HG03175 (cell line): ENCODE measurements around the gene LAMA5.

Experiments used
- ATAC-seq: cut with Tn5 transposase; IDR thresholded peaks from one replicate; pipeline ENCODE4 v1.9.1; 2021; ENCODE audit warnings: mild to moderate bottlenecking, moderate library complexity; ENCODE audit not compliant: unreplicated experiment

LAMA5 gene

DNA sequence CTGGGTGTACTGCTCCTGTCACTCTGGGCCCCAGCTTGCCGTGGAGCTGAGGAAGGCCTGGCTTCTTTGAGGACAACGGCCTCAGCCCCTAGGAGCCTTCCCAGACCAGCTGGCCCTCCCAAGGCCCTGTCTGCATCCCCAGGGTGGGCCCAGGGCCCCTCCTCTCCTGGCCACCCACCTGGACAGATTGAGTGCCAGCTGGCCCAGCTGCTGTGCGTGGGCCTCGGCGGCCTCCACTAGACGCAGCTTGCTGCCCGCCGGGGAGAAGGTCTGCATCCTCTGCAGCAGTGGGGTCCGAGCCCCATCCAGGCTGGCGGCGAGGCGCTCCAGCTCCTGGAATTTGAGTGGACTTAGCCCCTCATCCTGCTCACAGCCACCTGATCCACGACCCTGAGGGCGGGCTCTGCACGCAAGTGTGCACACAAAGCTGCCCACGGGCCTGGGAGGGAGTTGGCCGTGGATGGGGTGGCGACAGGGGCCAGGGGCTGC lies 49.9 kb downstream of the LAMA5 start:
- ATAC-seq = no peak

DNA sequence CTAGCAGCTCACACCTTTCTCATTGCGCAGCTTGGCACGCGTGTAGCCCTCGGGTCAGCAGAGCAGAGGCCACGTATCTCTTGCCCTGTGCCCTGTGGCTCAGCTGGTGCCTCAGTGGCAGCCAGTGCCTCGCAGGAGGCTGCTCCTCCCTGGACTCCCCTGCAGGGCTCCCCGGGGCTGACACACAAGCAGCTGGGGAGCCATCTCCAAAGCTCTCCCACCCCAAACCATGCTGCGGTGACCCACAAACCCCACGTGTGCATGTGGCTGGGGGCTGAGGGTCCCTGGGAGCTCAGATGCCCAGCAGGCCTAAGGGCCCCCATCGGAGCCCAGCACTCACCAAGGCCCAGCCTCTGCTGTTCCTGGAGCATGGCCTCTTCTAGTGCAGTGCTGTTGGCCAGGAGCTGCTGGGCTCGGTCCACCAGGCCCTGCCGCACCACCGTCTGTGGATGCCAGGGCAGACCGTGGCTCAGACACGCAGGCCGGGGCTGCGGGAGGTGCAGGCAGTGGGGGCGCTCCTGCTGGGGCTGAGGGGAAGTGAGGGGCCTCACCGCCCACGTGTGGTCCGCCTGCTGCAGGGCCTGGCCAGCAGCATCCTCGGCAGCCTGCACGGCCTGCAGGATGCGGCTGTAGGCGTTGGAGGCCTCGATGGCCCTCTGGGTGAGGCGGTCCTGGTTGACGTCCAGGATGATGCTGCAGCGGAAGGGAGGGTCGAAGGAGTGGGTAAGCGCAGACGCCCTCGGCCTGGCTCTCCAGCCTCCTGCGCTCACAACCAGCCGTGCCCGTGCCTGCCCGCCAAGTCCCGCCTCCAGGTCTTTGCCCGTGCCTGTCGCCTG lies 50.6 kb downstream of the LAMA5 start:
- ATAC-seq = no peak

DNA sequence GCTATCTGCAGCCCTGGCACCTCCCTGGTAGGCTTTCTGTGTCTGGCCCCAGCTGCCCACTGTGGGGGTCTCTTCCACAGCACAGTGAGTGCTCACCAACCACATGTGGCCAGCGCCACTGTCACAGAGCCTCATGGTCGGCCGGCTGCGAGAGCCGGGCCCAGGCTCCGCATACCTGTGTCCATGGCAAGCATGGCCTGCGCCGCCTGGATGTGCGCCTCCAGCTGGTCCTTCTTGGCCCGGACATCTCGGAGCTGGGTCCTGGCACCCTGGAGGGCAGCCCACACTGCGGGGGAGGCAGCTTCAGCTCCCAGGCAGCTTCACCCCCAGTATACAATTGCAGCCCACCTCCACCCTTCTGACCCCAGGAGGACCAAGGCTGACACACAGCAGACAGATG lies 51.3 kb downstream of the LAMA5 start:
- no peak for ATAC-seq

DNA sequence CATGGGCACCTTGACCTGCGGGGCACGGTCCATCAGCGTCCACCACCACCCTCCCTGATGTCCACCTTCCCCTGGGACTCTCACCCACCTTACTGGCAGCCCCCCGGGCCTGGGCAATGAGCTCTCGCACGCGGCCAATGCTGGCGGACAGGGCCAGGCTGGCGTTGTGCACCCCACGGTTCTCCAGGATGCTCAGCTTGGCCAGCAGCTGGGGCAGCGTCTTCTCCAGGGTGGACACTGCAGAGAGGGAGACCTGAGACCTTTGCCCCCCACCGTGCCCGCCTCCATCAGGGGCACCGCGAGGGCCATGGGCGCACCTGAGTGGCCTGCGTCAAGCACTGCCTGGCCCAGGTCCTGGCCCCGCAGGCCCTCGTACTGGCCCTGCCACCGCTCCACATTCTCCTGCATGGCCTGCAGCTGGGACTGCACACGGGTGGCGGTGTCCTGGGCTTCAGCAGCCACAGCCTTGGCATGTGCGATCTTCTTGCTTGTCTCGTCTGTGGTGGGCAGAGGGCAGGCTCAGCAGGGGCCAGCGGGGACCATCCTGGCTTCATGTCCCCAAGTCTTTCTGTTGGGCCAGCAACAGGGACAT lies 52.3 kb downstream of the LAMA5 start:
- ATAC-seq = no peak

DNA sequence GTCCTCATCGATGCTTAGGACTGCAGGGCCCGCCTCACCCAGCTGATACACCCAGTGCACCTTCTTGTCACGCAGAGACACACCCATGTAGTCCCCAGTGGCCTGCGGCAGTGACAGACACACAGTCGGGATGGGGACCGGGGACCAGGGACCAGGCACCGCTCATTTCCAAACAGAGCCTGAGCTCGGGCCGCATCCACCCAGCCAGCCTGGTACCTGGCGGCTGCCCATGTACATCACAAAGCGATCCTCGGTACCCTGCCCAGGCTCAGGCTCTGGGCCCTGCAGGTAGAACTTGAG lies 52.8 kb downstream of the LAMA5 start:
- ATAC-seq = no peak

DNA sequence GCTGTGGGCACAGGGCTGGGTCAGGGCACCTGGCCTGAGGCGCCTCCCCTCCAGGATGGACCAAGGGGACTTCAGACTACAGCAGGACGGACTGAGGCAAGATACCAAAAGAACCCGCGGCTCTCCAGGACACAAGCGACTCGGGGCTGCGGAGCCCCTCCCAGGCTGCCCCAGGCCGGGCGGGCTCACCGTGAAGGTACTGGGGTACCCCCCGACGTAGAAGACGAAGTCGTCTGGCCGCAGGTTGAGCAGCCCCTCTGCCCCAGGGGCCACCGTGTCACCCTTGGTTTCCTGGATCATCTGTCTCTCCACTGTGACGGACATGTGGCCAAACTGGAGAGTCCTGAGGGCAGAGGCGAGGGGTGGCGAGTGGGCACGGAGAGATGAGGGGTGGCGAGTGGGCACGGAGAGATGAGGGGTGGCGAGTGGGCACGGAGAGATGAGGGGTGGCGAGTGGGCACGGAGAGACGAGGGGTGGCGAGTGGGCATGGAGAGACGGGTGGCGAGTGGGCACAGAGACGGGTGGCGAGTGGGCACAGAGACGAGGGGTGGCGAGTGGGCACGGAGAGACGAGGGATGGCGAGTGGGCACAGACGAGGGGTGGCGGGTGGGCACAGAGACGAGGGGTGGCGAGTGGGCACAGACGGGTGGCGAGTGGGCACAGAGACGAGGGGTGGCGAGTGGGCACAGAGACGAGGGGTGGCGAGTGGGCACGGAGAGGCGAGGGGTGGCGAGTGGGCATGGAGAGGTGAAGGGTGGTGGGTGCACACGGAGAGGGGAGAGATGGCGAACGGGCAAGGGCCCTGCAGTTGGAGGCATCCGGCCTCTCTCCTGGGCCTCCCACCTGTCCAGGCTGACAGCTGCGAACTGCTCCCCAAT lies 53.4 kb downstream of the LAMA5 start:
- no peak for ATAC-seq

DNA sequence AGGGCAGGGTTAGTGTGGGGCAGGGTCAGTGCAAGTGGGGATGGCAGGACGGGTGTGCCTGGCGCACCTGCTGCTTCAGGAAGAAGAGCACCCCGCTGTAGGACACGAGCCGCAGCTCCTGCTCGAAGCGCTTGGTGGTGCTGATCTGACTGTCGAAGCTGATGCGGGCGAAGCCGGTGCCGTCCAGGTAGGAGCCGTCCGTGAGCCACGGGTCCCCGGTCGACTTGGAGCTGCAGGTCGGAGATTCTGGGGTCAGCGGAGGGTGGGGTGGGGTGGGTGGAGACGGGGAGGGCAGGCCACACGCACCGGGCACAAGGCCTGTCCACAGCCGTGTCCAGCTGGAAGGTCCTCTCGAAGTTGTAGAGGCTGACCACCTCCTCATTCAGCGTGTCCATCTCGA lies 54.1 kb downstream of the LAMA5 start:
- ATAC-seq = no peak

DNA sequence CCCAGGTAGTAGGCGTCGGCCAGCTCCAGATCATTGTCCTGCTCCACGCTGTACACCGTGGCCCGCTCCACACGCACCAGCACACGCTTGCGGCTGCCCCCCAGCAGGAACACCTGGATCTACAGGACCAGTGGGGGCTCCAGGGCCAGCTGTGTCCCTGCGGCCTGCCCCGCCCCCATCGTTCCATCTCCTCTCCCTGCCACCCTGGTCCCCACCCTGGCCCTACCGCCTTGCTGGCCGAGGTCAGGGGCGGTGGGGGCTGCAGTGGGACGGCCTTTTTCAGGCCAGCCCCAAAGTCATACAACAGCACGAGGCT lies 54.5 kb downstream of the LAMA5 start:
- no peak for ATAC-seq

DNA sequence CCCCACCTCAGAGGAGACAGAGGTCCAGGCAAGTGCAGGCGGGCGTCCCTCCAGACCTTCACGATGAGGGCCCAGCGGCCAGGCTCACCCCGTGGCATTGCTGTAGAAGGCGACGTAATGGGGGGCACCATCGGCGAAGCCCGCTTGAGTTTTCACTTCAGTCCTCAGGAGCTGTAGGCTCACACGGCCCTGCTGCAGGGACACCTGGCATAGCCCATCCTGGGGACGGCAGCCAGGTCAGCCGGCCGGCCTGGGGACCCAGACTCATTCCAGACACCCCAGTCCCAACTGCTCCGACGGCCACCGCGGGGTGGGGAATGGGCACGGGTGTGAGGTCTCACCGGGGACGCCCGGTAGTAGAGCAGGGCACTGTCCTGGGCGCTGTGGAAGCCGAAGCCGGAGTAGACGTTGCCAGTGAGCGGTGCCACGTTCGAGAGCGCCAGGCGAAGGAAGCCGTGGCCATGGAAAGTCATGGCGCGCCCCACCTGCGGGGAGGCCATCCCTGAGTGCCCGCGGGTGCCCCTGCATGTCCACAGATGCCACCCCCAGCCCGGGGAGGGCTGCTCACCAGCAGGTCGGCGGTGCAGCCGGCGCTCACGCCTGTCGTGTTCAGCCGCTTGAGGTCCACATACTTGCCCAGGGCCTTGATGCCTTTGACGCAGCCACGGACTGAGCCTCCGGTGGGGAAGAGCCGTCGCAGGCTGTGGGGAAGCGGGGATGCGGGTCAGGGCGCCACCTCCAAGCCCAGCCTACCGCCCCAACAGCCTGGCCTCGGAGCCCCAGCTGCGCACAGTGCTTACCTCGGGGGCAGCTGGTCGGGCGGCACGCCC lies 55.1 kb downstream of the LAMA5 start:
- no peak for ATAC-seq

DNA sequence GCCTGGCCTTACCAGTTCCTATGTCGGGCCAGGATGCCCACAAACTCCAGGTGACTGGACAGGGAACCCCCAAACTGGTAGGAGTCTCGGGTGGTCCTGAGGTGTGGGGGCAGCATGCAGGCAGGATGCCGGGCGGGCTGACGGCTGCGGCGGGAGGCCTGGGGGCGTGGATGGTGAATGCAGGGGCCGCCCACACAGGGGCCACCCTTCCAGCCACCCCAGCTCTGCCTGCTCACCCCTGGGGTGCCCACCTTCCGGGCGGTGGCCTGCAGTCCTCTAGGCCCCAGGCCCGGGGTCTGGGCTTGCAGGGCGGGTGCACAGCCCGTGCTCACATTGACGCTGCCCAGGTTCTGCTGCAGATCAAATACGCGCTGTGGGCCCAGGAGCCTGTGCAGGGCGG lies 56.0 kb downstream of the LAMA5 start:
- ATAC-seq = no peak

DNA sequence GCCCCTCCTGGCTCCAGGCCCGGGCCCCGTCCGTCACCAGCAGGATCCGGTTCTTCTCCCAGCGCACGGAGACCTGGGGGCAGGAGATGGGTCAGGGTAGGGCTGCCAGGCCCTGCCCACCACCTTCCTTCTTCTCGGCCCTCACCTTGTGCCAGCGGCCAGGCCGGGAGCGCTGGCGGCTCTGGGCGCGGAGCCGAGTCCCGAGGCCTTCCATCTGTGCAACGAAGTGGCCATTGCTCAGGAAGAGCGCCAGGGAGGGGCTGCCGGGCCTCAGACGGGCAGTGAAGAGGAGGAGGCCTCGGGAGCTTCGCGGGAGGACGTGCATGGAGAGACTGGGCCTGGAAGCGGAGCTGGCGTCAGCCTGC lies 56.4 kb downstream of the LAMA5 start:
- no peak for ATAC-seq

DNA sequence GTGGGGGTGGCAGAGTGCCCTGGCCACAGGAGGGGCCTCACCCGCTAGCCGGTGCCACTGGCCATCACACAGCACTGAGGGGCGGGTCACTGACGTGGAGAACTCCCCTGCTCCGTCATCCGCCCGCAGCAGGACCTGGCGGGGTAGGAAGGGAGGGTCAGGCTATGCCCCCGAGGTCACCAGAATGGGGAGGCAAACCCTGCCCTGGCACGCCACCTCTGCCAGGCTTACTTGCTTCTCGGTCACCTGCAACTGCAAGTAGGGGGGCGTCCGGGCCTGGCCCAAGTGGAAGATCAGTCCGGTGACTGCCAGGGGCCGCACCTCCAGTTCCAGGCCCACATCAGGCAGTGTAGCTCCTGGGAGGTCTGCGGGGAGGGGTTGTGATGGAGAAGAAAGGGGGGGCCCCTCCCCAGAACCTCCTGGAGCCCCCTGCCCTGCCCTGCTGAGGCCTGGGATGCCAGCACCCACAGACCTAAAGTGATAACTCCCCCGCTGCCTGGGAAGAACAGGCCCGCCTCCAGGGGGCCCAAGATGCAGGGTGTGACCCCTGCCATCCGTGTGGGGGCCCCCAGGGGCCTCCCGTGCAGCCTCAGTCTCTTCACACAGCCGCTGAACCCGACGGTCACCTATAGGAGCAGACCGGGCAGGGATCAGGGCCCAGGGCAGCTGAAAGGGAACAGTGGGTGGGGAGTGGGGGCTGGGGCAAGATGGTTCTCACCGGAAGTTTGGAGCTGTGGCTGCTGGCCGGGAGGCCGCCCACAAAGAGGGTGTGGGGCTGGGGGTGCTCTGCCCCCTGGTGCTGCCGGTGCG lies 57.0 kb downstream of the LAMA5 start:
- ATAC-seq = no peak

DNA sequence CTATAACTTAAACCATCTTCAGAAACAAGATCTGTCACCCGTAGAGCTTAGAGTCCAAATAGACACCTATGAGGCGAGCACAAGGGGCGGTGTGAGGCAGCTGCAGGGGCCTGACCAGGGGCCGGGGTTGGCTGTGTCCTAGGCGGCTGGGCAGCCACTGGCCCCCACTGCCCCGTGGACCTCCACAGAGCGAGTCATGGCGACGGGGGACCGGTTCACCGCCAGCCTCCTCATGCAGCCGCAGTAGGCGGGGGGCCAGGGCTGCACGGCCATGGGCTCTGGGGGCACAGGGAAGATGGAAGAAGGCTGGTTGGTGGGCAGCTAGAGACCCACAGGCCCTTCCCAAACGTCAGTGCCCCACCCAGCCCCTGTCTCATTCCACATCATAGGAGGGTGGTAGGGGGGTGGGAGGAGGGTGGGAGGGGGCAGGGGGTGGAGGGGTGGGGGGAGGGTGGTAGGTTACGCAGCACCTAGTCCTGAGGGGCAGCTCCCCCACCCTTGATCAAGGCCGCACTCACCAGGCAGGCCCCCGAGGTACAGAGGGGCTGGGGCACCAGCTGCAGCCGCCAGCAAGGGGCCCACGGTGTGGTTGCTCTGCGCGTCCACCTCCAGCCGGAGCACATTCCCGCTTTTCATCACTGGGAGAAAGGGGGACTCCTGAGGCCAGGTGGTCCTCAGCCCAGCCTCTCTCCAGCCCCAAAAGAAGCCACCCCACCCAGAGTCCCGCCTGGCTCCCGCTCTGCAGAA lies 57.7 kb downstream of the LAMA5 start:
- no peak for ATAC-seq

DNA sequence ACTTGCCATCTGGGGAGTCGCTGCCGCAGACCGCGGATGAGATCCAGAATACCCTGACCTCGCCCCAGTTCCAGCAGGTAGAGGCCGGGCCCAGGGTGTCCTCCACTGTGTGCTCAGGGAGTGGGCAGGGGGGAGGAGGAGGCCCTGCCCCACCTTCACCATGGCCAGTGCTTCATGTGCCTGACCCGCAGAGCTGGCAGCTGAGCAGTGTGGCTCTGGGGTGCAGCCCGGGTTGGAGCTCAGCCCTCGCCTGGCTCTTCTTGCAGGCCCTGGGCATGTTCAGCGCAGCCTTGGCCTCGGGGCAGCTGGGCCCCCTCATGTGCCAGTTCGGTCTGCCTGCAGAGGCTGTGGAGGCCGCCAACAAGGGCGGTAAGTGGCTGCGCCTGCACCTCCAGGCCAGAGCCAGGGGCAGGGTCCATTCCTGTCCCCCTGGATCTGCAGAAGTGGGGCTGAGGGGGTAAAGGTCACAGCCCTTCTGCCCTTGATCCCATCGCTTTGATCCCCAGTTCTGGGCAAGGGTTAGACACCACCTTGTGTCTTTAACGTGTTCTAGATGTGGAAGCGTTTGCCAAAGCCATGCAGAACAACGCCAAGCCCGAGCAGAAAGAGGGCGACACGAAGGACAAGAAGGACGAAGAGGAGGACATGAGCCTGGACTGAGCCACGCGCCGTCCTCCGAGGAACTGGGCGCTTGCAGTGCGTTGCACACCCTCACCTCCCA lies 58.9 kb downstream of the LAMA5 start:
- no peak for ATAC-seq

DNA sequence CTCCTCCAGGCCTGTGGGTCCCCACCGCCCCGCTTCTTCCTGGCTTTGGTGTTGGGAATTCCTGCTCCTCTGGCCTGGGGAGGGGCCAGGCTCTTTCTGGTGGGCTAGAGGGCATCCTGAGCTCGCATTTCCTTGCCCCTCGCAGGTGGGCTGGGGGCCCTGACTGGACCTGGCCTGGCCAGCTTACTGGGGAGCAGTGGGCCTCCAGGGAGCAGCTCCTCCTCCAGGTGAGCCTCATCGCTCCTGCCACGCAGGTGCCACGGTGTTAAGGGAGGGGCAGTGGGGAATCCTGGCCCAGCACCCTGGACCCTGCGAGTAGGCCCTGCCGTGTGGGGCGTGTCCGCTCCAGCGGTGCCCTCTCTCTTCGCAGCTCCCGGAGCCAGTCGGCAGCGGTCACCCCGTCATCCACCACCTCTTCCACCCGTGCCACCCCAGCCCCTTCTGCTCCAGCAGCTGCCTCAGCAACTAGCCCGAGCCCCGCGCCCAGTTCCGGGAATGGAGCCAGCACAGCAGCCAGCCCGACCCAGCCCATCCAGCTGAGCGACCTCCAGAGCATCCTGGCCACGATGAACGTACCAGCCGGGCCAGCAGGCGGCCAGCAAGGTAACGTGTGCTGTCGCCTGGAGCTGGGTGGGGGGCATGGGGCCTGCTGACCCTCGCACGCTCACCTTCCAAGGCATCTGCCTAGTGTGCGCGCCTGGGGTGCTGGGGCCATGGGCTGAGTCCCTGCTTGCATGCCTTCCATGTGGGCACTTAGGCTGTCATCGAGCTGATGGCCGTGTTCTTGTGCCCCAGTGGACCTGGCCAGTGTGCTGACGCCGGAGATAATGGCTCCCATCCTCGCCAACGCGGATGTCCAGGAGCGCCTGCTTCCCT lies 59.6 kb downstream of the LAMA5 start:
- no peak for ATAC-seq

DNA sequence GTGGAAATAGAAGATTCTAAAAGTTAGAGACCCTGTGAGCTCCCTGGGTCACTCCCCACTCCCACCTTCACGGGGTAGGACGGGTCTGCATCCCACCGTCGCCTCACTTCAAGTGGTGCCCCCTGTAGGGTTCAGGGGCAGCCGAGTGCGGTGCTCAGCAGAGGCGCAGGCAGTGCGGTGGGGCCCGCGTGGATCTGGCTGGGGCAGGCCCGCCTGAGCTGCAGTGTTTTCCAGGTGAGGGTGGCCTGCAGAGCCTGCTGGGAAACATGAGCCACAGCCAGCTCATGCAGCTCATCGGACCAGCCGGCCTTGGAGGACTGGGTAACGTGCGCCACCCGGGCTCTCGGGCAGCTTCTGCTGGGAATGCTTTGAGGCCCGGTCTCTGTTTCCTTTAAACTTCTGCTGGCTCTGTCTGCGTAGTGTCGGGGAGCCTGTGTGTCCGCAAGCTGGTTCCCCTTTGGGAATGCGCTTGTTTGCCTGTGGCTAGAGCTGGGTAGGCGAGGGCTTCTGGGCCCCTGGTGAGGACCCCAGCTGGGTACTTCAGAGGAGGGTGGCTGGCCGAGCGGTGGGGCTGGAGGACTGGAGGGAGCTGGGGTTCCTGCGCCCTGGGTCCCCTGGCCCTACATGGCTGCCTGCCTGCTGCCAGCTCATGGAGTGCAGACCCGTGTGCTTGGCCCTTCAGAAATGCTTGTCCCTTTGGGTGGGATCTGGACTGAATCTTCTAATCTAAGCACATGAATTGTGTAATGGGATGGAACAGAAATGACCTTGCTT lies 60.5 kb downstream of the LAMA5 start:
- no peak for ATAC-seq

DNA sequence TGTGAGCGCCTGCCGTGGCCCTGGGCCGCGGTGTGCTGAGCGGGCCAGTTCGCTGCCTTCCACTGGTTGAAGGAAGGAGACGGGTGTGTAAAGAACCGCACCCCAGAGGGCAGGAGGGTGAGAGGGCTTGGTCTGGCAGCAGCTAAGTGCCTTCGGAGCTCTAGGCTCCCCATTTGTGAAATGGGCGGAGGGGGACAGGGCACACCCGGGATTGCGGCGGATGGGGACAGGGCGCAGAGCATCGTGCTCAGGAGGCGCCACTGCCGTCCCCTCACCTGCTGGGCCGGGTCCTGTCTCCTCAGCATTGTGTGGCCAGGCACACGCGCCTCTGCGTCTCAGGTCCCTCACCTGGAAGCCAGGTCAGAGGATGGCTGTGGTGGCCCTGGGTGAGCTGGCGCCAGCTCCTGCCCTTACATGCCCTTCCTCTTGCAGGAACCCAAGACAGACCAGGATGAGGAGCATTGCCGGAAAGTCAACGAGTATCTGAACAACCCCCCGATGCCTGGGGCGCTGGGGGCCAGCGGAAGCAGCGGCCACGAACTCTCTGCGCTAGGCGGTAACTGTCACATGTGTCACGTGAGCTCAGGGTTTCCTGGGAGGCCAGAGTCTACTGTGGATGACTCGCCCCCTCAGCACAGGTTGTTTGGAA lies 61.2 kb downstream of the LAMA5 start:
- no peak for ATAC-seq
